IPS-18a (cell line): ENCODE data around the gene MREG.

ENCODE experiments used
- H3K27ac ChIP-seq: one replicate; pipeline ENCODE4 v1.5.1; 2013; ENCODE audit warnings: low read length
- H3K27me3 ChIP-seq: one replicate; pipeline ENCODE4 v1.6.1; 2013; ENCODE audit warnings: mild to moderate bottlenecking, low read length; ENCODE audit not compliant: control insufficient read depth, insufficient read depth
- H3K36me3 ChIP-seq: one replicate; pipeline ENCODE4 v1.6.1; 2013; ENCODE audit warnings: low read depth, low read length; ENCODE audit not compliant: control insufficient read depth
- H3K4me1 ChIP-seq: one replicate; pipeline ENCODE4 v1.6.1; 2013; ENCODE audit warnings: low read depth, low read length; ENCODE audit not compliant: control insufficient read depth
- H3K4me3 ChIP-seq: one replicate; pipeline ENCODE4 v1.5.1; 2013; ENCODE audit warnings: low read length
- H3K9ac ChIP-seq: one replicate; pipeline ENCODE4 v1.6.1; 2013; ENCODE audit warnings: mild to moderate bottlenecking, low read length, moderate library complexity
- H3K9me3 ChIP-seq: one replicate; pipeline ENCODE4 v1.6.1; 2013; ENCODE audit warnings: low read depth, low read length; ENCODE audit not compliant: control insufficient read depth

The MREG gene

DNA sequence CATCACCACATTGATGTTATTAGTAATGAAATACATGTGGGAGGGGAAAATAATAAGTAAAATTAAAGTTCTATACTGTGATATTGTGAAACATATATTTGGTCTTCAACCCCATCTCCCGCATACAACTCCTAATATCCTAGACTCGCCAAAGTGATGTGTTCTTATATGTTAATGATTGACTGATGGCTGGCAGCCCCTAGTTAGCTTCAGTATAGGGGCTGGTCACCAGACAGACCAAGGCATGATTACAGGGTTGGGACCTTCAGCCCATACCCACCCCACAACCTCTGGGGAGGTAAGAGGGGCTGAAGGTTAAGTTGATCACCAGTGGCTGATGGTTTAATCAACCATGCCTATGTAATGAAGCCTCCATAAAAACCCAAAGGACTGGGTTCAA is 28.1 kb upstream of the MREG start:
- peaks cover 2% of the 10 kb centered on the region for H3K36me3 ChIP-seq
- no peaks in the 10 kb centered on the region for H3K27me3 ChIP-seq
- H3K4me3 ChIP-seq = no peak overlapping the region
- no peaks in the 10 kb centered on the region for H3K9me3 ChIP-seq
- no peak overlapping the region for H3K27ac ChIP-seq
- H3K4me1 ChIP-seq = no peaks in the 10 kb centered on the region
- H3K9ac ChIP-seq = no peak overlapping the region

DNA sequence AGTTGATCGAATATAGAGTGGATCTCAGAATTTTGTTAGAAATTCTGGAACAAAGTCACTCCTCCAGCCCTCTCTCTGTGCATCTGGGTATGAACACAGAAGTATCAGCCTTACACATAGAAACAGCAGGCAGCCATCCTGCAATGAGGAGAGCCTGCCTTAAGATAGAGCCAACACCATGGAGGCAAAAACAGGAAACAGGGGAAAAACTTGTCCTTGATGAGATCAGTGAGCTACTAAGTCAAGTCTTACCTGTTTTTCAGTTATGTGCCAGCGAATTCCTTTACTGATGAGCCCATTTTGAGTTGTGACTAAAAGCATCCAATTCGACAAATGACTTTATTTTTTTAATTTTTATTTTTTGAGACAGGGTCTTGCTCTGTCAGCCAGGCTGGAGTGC is 26.6 kb upstream of the MREG start:
- Histone ChIP-seq H3K4me1 (no peaks in the 10 kb centered on the region), H3K27me3 (no peaks in the 10 kb centered on the region), H3K4me3 (no peak overlapping the region), H3K36me3 (peaks cover 2% of the 10 kb centered on the region), H3K9me3 (no peaks in the 10 kb centered on the region), H3K27ac (no peak overlapping the region), H3K9ac (no peak overlapping the region)

DNA sequence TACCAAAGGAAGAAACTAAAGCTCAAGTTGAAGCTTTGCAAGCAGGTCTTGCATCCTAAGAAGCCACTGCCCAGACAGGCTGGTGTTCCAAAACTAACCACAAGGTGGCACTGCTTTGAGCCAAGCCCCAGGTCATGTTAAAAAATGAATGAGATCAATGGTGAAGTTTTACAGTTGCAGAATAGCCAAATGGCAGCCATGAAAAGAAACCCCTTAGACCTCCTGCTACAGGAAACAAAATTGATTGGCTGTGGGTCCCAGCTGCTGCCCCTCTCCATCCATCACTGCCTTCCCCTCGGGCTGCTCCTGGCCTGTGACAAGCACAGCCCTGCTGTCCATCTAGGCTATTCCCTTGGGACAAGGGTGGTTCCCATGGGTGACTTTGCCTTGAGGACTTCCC is 20.7 kb upstream of the MREG start:
- H3K4me1 ChIP-seq = no peaks in the 10 kb centered on the region
- H3K36me3 ChIP-seq = no peaks in the 10 kb centered on the region
- no peaks in the 10 kb centered on the region for H3K9me3 ChIP-seq
- H3K27me3 ChIP-seq = no peaks in the 10 kb centered on the region
- no peak overlapping the region for H3K9ac ChIP-seq
- no peak overlapping the region for H3K27ac ChIP-seq
- H3K4me3 ChIP-seq = no peak overlapping the region

DNA sequence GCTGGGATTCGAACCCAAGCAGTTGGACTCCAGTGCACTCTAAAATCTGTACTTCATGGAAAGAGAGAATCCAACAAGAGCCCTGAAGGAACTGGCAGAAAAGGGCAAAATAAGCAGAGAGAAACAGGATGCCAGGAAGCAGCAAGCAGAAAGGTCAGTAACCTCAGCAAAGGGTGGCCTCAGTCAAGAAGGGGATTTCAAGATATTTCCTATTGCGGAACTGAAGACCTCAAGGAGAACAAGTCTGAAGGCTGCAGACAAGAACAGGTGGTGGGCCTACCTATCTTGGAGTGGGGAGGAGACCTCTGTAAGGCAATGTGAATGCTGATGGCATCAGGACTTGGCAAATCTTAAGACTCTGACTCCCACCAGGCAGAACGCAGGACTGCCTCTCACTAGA is 20.1 kb upstream of the MREG start:
- no peaks in the 10 kb centered on the region for H3K27me3 ChIP-seq
- H3K4me3 ChIP-seq = no peak overlapping the region
- no peaks in the 10 kb centered on the region for H3K36me3 ChIP-seq
- H3K9me3 ChIP-seq = no peaks in the 10 kb centered on the region
- no peaks in the 10 kb centered on the region for H3K4me1 ChIP-seq
- no peak overlapping the region for H3K9ac ChIP-seq
- no peak overlapping the region for H3K27ac ChIP-seq

DNA sequence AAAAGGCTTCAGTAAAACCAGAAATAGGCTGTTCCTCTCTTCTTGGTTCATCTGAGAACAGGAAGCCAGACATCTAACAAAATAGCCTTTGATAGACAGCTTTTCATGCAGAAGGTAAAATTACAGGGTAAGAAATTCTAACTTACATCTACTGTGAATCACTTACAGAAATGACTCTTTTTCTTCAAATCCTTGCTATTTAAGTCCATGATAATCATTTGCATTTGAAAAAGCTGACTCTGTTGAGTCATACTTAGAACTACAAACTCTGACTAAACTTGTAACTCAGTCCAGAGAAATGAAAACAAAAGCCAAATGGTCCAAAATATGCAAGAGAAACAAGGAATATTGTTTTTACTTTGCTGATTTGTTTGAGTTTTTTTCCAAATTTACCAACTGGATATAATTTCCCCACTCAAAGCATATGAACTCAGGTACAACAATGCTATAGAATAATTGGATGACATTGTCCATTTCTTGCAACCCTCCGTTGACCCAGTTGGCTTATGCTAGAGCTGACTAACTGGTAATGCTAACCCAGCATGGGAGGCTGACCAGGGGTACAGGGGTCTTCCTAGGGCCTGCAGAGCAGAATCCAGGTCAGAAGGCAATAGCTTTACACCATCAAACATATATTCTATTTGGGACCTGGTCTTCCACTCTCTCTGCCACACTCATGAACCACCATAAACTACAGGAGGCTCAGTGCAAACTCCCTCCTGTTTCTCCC is 18.8 kb upstream of the MREG start:
- Histone ChIP-seq H3K4me3 (no peak overlapping the region), H3K36me3 (no peaks in the 10 kb centered on the region), H3K9ac (no peak overlapping the region)

DNA sequence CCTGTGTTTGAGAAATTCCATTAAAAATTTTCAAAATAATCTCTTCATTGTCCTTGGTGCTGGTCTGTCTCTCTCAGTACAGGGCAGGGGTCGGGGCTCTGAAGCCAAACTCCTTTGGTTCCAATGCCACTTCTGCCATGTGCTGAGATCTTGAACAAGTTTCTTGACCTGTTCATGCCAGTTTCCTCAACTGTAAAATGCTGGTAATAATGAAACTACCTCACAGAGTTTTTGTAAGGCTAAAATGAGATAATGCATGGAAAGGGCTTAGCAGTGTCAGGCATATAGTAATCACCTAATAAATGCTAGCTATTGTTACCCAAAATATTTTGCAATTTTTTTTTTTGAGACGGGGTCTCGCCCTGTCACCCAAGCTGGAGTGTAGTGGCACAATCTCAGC is 16.9 kb upstream of the MREG start:
- Histone ChIP-seq H3K4me3 (no peak overlapping the region), H3K9ac (no peak overlapping the region)

More for the DNA sequence above, 18.8 kb upstream of the MREG start:
- no peaks in the 10 kb centered on the region for H3K27me3 ChIP-seq
- H3K27ac ChIP-seq = no peak overlapping the region
- no peaks in the 10 kb centered on the region for H3K9me3 ChIP-seq
- H3K4me1 ChIP-seq = no peaks in the 10 kb centered on the region

DNA sequence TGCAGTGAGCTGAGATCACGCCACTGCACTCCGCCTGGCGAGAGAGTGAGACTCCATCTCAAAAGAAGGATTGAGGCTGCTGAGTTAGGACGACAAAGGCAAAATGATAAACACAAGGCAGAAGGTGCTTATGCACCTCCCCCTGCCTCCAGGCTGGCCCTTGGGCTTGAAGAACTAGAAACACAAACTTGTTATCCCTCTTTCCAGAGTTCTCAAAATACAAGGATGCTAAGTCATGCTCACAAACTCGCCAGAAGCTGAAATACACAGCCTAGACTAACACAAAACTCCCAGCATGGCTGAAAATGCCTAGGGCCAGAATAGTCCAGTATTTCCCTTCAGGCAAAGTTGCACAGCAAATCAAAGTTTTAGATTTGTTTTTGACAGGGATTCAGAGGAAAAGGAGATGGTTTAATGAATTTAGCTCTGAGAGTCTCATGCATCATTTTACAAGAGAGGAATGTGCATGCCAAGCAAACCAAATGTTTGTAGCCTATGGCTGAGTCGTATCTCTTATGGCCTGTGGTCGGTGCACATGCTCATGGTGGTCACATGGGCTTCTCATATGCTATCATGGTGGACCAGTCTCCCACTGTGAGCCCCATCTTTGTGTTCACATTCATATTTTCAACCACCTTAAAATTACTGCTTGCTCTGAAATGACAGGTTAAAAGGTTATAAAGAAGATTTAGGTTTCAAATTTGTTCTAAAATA is 16.2 kb upstream of the MREG start:
- H3K36me3 ChIP-seq = no peaks in the 10 kb centered on the region
- no peaks in the 10 kb centered on the region for H3K9me3 ChIP-seq
- H3K4me3 ChIP-seq = no peak overlapping the region
- no peaks in the 10 kb centered on the region for H3K4me1 ChIP-seq
- no peaks in the 10 kb centered on the region for H3K27me3 ChIP-seq
- H3K9ac ChIP-seq = no peak overlapping the region
- H3K27ac ChIP-seq = no peak overlapping the region

More for the DNA sequence above, 16.9 kb upstream of the MREG start:
- Histone ChIP-seq H3K36me3 (no peaks in the 10 kb centered on the region), H3K27ac (no peak overlapping the region), H3K27me3 (no peaks in the 10 kb centered on the region), H3K9me3 (no peaks in the 10 kb centered on the region), H3K4me1 (no peaks in the 10 kb centered on the region)

DNA sequence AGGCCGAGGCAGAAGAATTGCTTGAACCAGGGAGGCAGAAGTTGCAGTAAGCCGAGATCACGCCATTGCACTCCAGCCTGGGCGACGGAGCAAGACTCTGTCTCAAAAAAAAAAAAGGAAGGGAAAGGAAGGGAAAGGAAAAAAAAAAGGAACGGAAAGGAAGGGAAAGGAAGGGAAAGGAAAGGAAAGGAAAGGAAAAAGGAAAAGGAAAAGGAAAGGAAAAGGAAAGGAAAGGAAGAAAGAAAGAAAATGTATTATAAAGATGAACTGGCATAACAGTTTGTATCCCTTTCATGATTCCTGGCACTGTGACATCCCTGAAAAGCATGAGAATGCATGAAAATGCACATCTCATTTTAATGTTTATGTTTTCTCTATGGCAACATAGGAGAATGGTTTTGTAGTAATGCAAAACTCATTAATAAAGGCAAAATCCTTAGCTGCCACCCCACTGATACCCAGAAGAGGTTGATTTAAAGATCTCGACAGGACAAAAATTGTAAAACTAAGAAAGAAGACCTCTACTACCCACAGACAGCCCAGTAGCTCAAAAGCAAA is 11.5 kb upstream of the MREG start:
- H3K4me3 ChIP-seq = no peak overlapping the region
- H3K9me3 ChIP-seq = no peaks in the 10 kb centered on the region
- no peaks in the 10 kb centered on the region for H3K4me1 ChIP-seq
- H3K36me3 ChIP-seq = no peaks in the 10 kb centered on the region
- H3K27me3 ChIP-seq = no peaks in the 10 kb centered on the region
- no peak overlapping the region for H3K27ac ChIP-seq
- H3K9ac ChIP-seq = no peak overlapping the region

DNA sequence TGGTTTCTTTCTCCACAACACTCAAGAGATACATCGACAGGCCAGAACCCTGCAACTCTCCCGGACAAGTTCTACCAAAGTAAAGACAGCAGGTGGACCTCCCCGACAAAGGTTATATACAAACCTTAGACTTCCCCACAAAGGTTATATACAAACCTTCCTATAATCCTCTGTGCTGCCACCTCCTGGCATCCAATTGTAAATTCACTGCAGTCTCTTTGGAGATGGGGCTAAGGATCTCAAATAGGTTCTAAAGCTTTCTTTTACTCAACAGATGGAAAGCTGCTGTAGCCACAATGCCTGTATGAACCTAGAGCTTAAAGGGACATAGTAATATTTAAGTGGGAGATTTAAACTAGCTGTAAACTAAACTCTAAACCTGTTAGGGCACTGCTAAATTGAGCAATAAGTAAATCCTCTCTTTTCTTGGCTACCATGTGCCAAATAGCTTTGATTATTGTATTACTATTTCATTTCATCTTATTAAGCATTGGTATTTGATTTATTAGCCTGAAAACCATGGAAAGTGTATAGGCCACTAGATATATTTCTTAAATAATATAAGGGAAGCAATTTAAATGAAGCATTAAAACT is 9.8 kb upstream of the MREG start:
- no peaks in the 10 kb centered on the region for H3K36me3 ChIP-seq
- H3K9ac ChIP-seq = no peak overlapping the region
- H3K4me1 ChIP-seq = no peaks in the 10 kb centered on the region
- H3K27ac ChIP-seq = no peak overlapping the region
- H3K9me3 ChIP-seq = no peaks in the 10 kb centered on the region
- no peak overlapping the region for H3K4me3 ChIP-seq
- no peaks in the 10 kb centered on the region for H3K27me3 ChIP-seq

DNA sequence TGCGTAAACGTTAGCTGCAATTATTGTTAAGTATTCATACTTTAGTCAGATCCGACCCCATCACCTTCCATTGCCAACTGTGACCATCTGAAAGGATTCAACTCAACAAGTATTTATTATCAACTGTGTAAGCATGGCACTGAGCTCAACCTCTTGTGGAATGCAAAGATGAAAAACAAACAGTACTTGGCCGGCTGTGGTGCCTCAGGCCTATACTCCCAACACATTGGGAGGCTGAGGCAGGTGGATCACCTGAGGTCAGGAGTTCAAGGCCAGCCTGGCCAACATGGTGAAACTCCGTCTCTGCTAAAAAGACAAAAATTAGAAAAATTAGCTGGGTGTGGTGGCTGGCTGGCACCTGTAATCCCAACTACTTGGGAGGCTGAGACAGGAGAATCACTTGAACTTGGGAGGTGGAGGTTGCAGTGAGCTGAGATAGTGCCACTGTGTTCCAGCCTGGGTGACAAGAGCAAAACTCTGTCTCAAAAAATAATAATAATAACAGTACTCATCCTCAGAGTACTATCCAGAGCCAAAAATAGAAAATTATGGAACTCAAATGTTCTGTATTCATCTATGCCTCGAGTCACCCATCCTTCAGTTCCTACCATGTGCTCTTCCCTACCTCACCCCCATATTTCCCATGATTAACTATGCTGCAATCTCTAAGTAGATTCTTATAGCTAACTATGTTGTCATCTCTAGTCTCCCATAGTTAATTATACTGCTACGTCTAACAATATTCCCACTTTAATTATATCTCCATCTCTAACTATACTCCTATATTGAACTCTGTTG is 8.6 kb upstream of the MREG start:
- Histone ChIP-seq H3K9me3 (no peaks in the 10 kb centered on the region), H3K36me3 (no peaks in the 10 kb centered on the region), H3K4me3 (no peak overlapping the region), H3K27ac (no peak overlapping the region), H3K27me3 (no peaks in the 10 kb centered on the region), H3K4me1 (no peaks in the 10 kb centered on the region), H3K9ac (no peak overlapping the region)

DNA sequence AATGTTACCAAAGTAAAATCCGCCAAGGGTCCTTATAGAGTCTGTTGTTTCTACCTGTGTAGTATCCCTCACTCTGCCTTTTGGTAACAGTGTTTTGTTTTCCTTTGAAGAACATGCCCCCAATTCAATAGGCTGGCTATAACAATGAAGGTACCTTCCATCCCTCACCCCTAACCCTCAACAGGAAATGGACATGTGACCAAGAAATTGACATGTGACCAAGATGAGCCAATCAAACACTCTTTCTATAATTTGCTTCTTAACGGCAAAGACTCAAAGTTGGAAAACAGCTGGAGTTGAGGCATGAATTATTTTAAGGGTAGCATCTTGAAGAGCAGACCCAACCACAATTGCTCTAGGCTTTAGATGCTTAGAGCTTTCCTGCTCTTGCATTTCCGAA is 5.4 kb upstream of the MREG start:
- H3K27ac ChIP-seq = no peak overlapping the region
- no peaks in the 10 kb centered on the region for H3K4me1 ChIP-seq
- no peaks in the 10 kb centered on the region for H3K36me3 ChIP-seq

More for the DNA sequence above, 5.4 kb upstream of the MREG start:
- Histone ChIP-seq H3K4me3 (no peak overlapping the region), H3K9ac (no peak overlapping the region), H3K9me3 (no peaks in the 10 kb centered on the region), H3K27me3 (no peaks in the 10 kb centered on the region)
